ENCODE data around the gene HMCN1.

Gene HMCN1

GRCh38 chr1:185733818-185734735 is at the start of gene HMCN1:
TSS of gene HMCN1 (plus strand) at chr1:185734391. CDS start at chr1:185734780, 389 bp downstream.
- peak; percentile 22 for TF ChIP-seq CTCF (IDR thresholded peaks at IDR 0.05; ENCODE audit: low read depth, low read length, missing control alignments)
- no peak for DNase-seq (ENCODE audit: low read depth)
- no peak within 1 kb of the TSS for H3K4me3 ChIP-seq (ENCODE audit: low read depth, low read length)

GRCh38 chr1:185686821-185687778 is 47.1 kb upstream of the HMCN1 start:
- no peak for DNase-seq (ENCODE audit: low read depth)
- TF ChIP-seq CTCF (IDR thresholded peaks at IDR 0.05; ENCODE audit: low read depth, low read length, missing control alignments) = no peak
- H3K4me3 ChIP-seq (ENCODE audit: low read depth, low read length) = no peak overlapping the region

- DNase-seq (ENCODE audit: low read depth) = no peak
- TF ChIP-seq CTCF (IDR thresholded peaks at IDR 0.05; ENCODE audit: low read depth, low read length, missing control alignments) = no peak
- no peak overlapping the region for H3K4me3 ChIP-seq (ENCODE audit: low read depth, low read length)
These were observed 43.7 kb upstream of the HMCN1 start for GRCh38 chr1:185690527-185690926.

GRCh38 chr1:185693654-185694053 is 40.5 kb upstream of the HMCN1 start:
- H3K4me3 ChIP-seq (ENCODE audit: low read depth, low read length) = no peak overlapping the region; the same call in 1 of the 2 replicates
- DNase-seq (ENCODE audit: low read depth) = no peak
- TF ChIP-seq CTCF (IDR thresholded peaks at IDR 0.05; ENCODE audit: low read depth, low read length, missing control alignments) = no peak

GRCh38 chr1:185694081-185694480 is 40.1 kb upstream of the HMCN1 start:
- no peak overlapping the region; the same call in 1 of the 2 replicates for H3K4me3 ChIP-seq (ENCODE audit: low read depth, low read length)
- TF ChIP-seq CTCF (IDR thresholded peaks at IDR 0.05; ENCODE audit: low read depth, low read length, missing control alignments) = no peak
- DNase-seq (ENCODE audit: low read depth) = peak; percentile 69

GRCh38 chr1:185695299-185695698 is 38.9 kb upstream of the HMCN1 start:
- TF ChIP-seq CTCF (IDR thresholded peaks at IDR 0.05; ENCODE audit: low read depth, low read length, missing control alignments) = no peak
- no peak for DNase-seq (ENCODE audit: low read depth)
- no peak overlapping the region for H3K4me3 ChIP-seq (ENCODE audit: low read depth, low read length)

All from GM12864 (cell line).